WTC11 (cell line): Measurements from ENCODE around the gene ANO8. TPM values are rescaled to one million over a fixed set of nuclear protein-coding genes. Genes with fewer than 3 reads are reported as not detected.

Experiments
- ARID4B ChIP-seq: sonication (generic); formaldehyde crosslinking; IDR thresholded peaks from 2 replicates; pipeline ENCODE4 v1.8.0; 2023; ENCODE audit warnings: missing genetic modification reagents, mild to moderate bottlenecking, borderline replicate concordance
- ATF3 ChIP-seq: sonication (generic); formaldehyde crosslinking; conservative IDR thresholded peaks from 2 replicates; pipeline ENCODE4 v1.8.1; 2022; ENCODE audit warnings: mild to moderate bottlenecking, missing genetic modification reagents
- ATF6 ChIP-seq: sonication (generic); formaldehyde crosslinking; IDR thresholded peaks from 2 replicates; pipeline ENCODE4 v1.8.1; 2023; ENCODE audit warnings: mild to moderate bottlenecking, missing genetic modification reagents
- CDX4 ChIP-seq: fragments of 250-450 bp; sonication (Bioruptor Pico); IDR thresholded peaks from 2 replicates; pipeline ENCODE4 v1.9.0; 2021; ENCODE audit warnings: moderate library complexity, mild to moderate bottlenecking, inconsistent platforms, borderline replicate concordance
- CREB1 ChIP-seq: sonication (generic); formaldehyde crosslinking; IDR thresholded peaks from 2 replicates; pipeline ENCODE4 v1.8.0; 2023; ENCODE audit warnings: mild to moderate bottlenecking, missing genetic modification reagents
- ERG ChIP-seq: fragments of 250-450 bp; sonication (Bioruptor Pico); IDR thresholded peaks from 2 replicates; pipeline ENCODE4 v1.8.0; 2021; ENCODE audit warnings: mild to moderate bottlenecking
- FOXJ3 ChIP-seq: sonication (generic); formaldehyde crosslinking; IDR thresholded peaks from 2 replicates; pipeline ENCODE4 v1.9.0; 2021; ENCODE audit warnings: missing genetic modification reagents, mild to moderate bottlenecking, borderline replicate concordance
- FOXK1 ChIP-seq: sonication (generic); formaldehyde crosslinking; IDR thresholded peaks from 2 replicates; pipeline ENCODE4 v1.8.0; 2022; ENCODE audit warnings: mild to moderate bottlenecking, moderate library complexity, missing genetic modification reagents
- FOXP1 ChIP-seq: sonication (generic); formaldehyde crosslinking; IDR thresholded peaks from 2 replicates; pipeline ENCODE4 v1.8.0; 2022; ENCODE audit warnings: missing genetic modification reagents, mild to moderate bottlenecking, moderate library complexity, borderline replicate concordance
- FOXP4 ChIP-seq: sonication (generic); formaldehyde crosslinking; IDR thresholded peaks from 2 replicates; pipeline ENCODE4 v1.8.0; 2022; ENCODE audit warnings: mild to moderate bottlenecking, missing genetic modification reagents
- IRF1 ChIP-seq: sonication (generic); formaldehyde crosslinking; IDR thresholded peaks from 2 replicates; pipeline ENCODE4 v1.8.0; 2023; ENCODE audit warnings: missing genetic modification reagents
- KAT7 ChIP-seq: sonication (generic); formaldehyde crosslinking; IDR thresholded peaks from 2 replicates; pipeline ENCODE4 v1.8.1; 2023; ENCODE audit warnings: missing genetic modification reagents, mild to moderate bottlenecking, borderline replicate concordance
- MAX ChIP-seq: sonication (generic); formaldehyde crosslinking; IDR thresholded peaks from 2 replicates; pipeline ENCODE4 v1.8.0; 2022; ENCODE audit warnings: mild to moderate bottlenecking, missing genetic modification reagents
- MYBL2 ChIP-seq: sonication (generic); formaldehyde crosslinking; IDR thresholded peaks from 2 replicates; pipeline ENCODE4 v1.8.1; 2023; ENCODE audit warnings: mild to moderate bottlenecking, moderate library complexity, missing genetic modification reagents
- NFATC4 ChIP-seq: fragments of 250-450 bp; sonication (Bioruptor Pico); IDR thresholded peaks from 2 replicates; pipeline ENCODE4 v1.9.0; 2021; ENCODE audit warnings: mild to moderate bottlenecking
- NFE2L1 ChIP-seq: sonication (generic); formaldehyde crosslinking; IDR thresholded peaks from 2 replicates; pipeline ENCODE4 v1.8.1; 2023; ENCODE audit warnings: missing genetic modification reagents
- NR3C1 ChIP-seq: sonication (generic); formaldehyde crosslinking; conservative IDR thresholded peaks from 2 replicates; pipeline ENCODE4 v1.8.1; 2023; ENCODE audit warnings: low read depth, mild to moderate bottlenecking, missing genetic modification reagents
- TEAD1 ChIP-seq: sonication (generic); formaldehyde crosslinking; IDR thresholded peaks from 2 replicates; pipeline ENCODE4 v1.8.0; 2022; ENCODE audit warnings: mild to moderate bottlenecking, missing genetic modification reagents
- USF1 ChIP-seq: sonication (generic); formaldehyde crosslinking; IDR thresholded peaks from 2 replicates; pipeline ENCODE4 v1.8.0; 2022; ENCODE audit warnings: mild to moderate bottlenecking, missing genetic modification reagents
- USF2 ChIP-seq: sonication (generic); formaldehyde crosslinking; IDR thresholded peaks from 2 replicates; pipeline ENCODE4 v1.8.1; 2023; ENCODE audit warnings: mild to moderate bottlenecking, missing genetic modification reagents, moderate library complexity
- ZBTB21 ChIP-seq: sonication (generic); formaldehyde crosslinking; IDR thresholded peaks from 2 replicates; pipeline ENCODE4 v1.8.1; 2023; ENCODE audit warnings: mild to moderate bottlenecking, missing genetic modification reagents, borderline replicate concordance
- ZSCAN18 ChIP-seq: fragments of 250-450 bp; sonication (Bioruptor Pico); IDR thresholded peaks from 2 replicates; pipeline ENCODE4 v2.1.2; 2022; ENCODE audit warnings: mild to moderate bottlenecking, moderate library complexity
- total RNA-seq: library from RNA; stranded (reverse); gene quantifications from 3 replicates; pipeline ENCODE4 v1.2.3, GENCODE V29; 2021

The ANO8 gene
- total RNA-seq, 1 experiment from 2014 or later: 32.6 TPM

GRCh38 chr19:17327654-17328516 is 6.8 kb downstream of the ANO8 start (continued):
- TF ChIP-seq MAX (peak; percentile 74; the same call in 1 of the 2 replicates), KAT7 (no peak), ATF6 (CRISPR knock-in tag) (no peak), ZSCAN18 (CRISPR knock-in tag) (no peak), CREB1 (CRISPR knock-in tag) (no peak), IRF1 (CRISPR knock-in tag) (no peak), NFE2L1 (CRISPR knock-in tag) (no peak), ERG (CRISPR knock-in tag) (no peak), NFATC4 (no peak), USF2 (no peak), USF1 (CRISPR knock-in tag) (no peak), FOXJ3 (CRISPR knock-in tag) (no peak), FOXP4 (peak; percentile 86; the same call in 1 of the 2 replicates), FOXK1 (CRISPR knock-in tag) (peak; percentile 82; the same call in 1 of the 2 replicates), ZBTB21 (CRISPR knock-in tag) (no peak), ATF3 (CRISPR knock-in tag) (no peak), ARID4B (CRISPR knock-in tag) (no peak; the same call in 1 of the 2 replicates), FOXP1 (CRISPR knock-in tag) (peak; percentile 83; the same call in 1 of the 2 replicates), CDX4 (CRISPR knock-in tag) (no peak), MYBL2 (no peak), TEAD1 (CRISPR knock-in tag) (no peak), NR3C1 (no peak)
